22Rv1 (cell line): ENCODE data around the gene PAXX.

Source experiments
- H3K27ac ChIP-seq: fragments of 450-650 bp; 2 replicates; pipeline ENCODE4 v1.5.1; 2017
- ZFX ChIP-seq: fragments of 450-650 bp; IDR thresholded peaks from 2 replicates; pipeline ENCODE4 v1.6.1; 2017; ENCODE audit warnings: antibody characterized with exemption, borderline replicate concordance
- TF ChIP-seq, protein P1 (sequence below): fragments of 450-650 bp; IDR thresholded peaks from 2 replicates; pipeline ENCODE4 v1.5.1; 2017; ENCODE audit warnings: mild to moderate bottlenecking

PAXX gene

DNA sequence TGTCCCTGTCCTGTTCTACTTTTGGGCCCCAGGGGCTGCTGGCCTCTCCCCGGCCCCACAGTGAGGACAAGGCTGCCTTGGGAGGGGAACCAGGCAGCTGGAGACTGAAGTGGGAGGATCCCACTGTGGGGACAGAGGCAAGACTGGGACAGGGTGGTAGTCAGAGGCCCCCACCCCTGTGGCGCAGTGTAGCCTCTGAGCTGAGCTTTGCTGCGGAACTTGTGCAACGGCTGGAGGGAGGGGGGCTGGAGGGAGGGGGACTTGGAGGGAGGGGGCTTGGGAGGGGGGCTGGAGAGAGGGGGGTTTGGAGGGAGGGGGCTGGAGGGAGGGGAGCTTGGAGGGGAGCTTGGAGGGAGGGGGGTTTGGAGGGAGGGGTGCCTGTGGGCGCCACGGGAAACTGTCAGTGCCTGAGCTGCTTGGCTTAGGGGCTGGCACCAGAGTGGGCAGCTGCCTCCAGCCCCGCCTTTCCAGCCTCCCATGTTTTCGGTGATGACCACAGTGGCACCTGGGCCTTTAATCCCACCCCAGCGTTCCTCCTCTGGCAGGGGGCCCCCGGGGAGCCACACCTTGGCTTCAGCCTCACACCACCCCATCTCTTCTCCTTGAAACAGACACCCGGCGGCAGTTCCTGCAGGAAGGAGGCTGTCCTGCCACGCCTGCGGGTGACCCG, 42.0 kb downstream of the PAXX start:
- peak overlapping the region; percentile 67 for H3K27ac ChIP-seq
- TF ChIP-seq ZFX, result no peak
- TF ChIP-seq, protein P1, sequence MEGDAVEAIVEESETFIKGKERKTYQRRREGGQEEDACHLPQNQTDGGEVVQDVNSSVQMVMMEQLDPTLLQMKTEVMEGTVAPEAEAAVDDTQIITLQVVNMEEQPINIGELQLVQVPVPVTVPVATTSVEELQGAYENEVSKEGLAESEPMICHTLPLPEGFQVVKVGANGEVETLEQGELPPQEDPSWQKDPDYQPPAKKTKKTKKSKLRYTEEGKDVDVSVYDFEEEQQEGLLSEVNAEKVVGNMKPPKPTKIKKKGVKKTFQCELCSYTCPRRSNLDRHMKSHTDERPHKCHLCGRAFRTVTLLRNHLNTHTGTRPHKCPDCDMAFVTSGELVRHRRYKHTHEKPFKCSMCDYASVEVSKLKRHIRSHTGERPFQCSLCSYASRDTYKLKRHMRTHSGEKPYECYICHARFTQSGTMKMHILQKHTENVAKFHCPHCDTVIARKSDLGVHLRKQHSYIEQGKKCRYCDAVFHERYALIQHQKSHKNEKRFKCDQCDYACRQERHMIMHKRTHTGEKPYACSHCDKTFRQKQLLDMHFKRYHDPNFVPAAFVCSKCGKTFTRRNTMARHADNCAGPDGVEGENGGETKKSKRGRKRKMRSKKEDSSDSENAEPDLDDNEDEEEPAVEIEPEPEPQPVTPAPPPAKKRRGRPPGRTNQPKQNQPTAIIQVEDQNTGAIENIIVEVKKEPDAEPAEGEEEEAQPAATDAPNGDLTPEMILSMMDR, result no peak

DNA sequence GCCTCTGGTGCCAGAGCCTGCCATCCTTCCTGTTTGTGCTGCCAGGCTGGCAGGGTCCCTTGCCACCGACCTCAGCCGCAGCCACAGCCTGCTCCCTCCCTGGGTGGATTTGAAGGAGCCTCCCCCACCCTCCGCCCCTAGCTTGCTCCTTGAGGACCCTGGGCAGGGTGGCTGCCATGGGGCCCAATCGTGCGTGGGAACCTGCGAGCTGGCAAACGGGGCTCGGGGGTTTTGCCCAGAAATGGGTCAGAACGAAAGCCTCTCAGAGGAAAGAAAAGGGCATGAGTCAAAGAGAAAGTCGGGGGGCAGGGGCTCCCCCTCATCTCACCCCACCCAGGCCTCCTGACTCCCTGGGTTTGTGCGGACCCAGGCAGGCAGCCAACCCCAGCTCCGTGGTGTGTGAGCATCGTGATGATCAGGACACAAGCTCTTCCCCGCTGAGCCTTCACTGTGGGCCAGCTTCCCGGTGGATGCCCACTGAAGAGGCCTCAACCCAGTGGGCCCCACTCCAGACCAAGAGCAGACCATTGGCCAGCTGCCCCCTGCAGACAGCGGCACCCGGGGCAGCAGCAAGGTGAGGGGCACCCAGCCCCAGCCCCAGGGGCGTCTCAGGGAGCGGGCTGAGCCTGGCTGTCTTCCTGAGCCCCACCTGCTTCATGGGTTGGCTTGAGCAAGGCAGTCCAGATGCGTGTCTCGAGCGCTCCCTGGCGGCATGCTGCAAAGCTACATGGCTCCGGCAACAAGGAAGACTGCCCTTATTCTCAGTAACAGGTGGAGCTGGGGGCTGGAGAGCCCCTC, 42.7 kb downstream of the PAXX start:
- peak overlapping the region; percentile 67 for H3K27ac ChIP-seq
- TF ChIP-seq, protein P1, result peak; percentile 95
- TF ChIP-seq ZFX, result no peak

DNA sequence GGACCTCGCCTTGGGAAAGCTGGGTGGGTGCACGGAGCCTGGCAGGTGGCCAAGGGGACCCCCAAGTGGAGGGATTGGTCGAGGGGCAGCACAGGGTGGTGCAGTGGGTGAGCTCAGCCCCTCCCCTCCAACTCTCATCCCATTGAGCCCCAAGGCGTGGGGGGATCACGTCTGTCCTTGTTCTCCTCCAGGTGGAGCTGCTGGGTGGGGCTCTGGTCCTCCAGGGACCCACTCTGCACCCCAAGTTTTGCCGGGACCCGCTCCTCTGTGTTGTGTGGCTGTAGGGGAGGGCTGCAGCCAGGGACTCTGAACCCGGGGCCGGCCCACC, 43.2 kb downstream of the PAXX start:
- H3K27ac ChIP-seq, result peak overlapping the region; percentile 67
- TF ChIP-seq, protein P1, result peak; percentile 73
- no peak for TF ChIP-seq ZFX

DNA sequence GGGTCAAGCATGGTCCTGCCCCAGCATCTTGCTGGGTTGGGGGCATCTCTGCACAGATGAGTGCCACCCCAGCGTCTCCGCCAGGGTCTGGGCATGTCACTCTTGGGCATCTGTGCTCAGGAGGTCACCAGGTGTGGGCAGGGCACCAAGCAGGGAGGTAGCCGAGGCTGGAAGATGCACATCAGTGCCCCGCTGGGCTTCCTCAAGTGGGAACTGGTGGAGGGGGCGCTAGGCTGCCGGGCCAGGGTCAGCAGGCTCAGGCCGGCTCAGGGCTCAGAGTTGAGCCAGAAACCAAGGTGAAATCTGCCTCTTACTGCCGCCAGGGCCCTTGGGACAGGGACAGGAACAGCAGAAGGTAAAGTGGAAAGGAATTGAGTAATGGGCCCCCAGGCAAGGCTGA, 43.7 kb downstream of the PAXX start:
- TF ChIP-seq, protein P1, result no peak
- TF ChIP-seq ZFX, result no peak
- peak overlapping the region; percentile 67 for H3K27ac ChIP-seq

DNA sequence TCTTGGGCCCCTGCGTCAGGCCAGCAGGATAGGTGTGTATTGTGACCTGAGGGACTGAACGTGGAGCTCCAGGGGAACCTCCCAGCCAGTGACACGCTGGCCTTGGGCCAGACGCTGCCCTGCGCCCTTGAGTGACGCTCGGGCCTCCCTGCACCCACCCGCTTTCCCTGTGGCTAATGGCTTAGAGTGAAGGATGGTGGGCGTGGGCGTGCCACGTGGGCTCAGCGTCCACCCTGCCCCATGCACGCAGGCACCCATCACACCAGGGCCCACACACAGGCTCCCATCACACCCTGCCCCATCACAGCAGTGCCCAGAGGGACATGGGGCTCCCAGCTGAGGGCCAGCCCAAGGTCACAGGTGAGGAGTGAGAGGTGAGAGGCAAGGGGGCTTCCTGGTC, 44.8 kb downstream of the PAXX start:
- TF ChIP-seq, protein P1, result no peak
- no peak for TF ChIP-seq ZFX
- peak overlapping the region; percentile 67 for H3K27ac ChIP-seq

- no peak for TF ChIP-seq ZFX
- TF ChIP-seq, protein P1, result no peak
- H3K27ac ChIP-seq, result peak overlapping the region; percentile 67
These were observed 45.3 kb downstream of the PAXX start for GRCh38 chr9:137037483-137037882.

GRCh38 chr9:137038916-137039315, 46.7 kb downstream of the PAXX start:
- no peak for TF ChIP-seq ZFX
- TF ChIP-seq, protein P1, result no peak
- peak overlapping the region; percentile 15; the same call in 1 of the 2 replicates for H3K27ac ChIP-seq
